HS-27A (cell line): Measurements from ENCODE around the gene NID2.

Source experiments
- DNase-seq: peaks from one replicate; pipeline ENCODE4 v3.0.0-alpha.2; 2012; ENCODE audit warnings: low read depth, missing footprints

Gene NID2

DNA sequence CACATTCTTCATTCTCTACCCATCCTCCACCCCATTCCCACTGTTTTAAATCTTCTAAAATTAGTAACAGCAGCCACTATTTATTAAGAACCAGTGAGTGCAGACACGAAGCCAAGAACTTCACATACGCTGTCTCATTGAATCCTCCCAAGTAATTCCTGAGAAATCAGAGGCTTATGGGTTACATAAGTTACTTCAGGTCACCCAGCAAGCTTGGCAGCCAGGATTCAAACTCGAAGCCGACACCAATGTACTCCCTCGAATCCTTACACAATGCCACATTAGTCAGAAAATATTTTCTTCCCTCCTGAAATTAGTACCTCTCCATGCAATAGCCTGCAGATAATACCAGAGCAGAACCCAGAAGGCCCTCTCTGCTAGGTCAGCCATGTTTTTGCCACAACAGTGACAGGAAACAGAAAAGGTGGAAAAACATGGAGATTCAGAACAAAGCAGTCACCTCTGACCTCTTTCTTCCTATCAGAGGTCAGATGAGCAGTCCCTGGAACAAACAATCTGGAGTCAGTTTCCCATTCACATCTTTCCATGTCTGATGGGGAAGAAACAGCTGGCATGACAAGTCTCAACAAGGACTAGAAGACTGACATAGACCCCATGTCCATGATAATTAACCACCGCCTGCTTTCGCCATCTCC is 16.4 kb downstream of the NID2 start:
- DNase-seq: no peak

DNA sequence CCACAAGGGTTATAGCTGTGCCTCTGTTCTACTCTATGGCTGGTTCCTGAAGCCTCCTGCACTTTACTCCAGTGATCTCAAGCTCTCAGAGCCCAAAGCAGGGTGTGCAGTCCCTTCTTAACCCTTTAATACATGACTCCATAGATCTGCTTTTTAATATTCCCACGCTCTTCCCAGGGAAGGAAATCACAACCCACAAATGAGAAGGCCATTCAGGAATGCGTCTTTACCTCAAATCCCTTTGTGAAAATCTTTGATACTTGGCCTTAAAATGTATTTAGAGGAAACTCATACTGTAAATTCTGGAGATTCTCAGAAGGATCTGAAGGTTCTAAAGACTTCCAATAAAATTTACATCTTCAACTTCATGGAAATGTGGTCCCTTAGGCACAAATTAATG is 17.0 kb downstream of the NID2 start:
- no peak for DNase-seq

DNA sequence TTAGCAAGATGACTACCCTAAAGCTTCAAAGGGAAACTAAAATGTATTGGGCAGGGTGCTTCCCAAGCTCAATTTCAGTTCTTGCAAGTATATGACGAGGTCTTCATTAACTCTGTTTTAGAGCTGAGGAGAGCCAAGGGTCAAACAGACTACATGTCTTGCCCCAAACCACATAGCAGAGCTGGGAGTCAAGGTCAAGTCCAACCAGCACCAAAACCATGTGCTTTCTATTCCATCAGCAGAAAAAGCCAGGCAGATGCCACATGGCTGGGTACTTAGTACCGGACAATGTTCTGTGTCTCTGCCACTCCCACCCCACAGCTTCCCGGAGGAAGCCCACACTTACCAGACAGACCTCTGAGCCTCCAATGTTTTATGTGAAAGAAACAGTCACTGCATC is 17.6 kb downstream of the NID2 start:
- no peak for DNase-seq

DNA sequence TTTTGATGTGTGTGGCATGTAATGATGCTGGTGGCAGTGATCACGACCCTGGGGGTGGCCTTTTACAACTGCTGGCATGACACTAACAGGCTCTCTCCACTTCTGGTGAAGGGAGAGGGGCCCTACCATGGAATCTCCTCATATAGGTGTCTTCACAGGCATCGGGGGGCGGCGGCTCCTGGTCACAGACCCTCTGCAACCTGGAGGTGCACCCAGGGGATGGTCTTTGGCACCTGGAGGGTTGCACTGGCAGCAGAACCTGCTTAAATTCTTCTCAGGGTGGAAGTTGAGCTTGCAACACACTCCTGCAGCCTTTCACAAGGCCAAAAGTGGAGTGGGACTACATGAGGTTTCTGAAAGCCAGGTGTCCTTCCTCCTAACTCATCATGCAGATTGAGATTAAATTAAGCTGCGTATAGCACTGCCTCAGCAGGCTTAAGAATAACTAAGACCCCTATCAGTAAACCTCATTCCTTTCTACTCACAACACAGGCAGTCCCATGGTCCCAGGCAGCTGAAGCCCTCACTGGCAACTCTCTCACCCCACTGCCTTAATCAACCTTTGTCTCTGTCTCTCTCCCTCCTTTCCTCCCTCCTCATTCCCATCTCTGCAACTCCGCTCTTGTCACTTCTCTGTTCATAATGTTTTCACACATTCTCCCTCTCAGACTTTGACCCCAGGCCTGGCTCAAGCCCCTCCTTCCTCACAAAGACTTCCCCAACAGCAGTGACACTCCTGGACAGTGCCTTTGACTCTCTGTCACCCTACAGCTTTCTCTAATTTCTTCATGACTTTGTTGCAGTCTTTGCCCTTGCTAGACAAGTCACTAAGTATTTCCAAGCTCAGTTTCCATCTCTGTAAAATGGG is 18.9 kb downstream of the NID2 start:
- DNase-seq: no peak

DNA sequence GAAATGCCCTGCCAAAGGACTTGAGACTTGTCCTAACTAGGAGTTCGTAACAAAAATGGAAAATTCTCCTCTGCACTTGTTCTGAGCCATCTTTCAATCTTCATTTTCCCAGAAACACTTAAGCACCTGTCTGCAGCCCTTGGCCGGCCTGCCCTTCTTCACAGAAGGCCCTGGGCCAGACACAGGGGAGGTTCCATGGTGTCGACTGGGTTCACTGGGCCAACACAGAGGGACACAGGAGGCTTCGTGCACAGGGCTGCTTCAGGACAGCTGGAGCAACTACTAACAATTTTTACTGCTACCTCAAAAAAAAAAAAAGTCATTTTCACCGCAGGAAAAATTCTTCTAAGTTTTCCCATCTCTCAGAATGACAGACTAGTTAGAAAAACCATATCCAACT is 19.6 kb downstream of the NID2 start:
- no peak for DNase-seq

DNA sequence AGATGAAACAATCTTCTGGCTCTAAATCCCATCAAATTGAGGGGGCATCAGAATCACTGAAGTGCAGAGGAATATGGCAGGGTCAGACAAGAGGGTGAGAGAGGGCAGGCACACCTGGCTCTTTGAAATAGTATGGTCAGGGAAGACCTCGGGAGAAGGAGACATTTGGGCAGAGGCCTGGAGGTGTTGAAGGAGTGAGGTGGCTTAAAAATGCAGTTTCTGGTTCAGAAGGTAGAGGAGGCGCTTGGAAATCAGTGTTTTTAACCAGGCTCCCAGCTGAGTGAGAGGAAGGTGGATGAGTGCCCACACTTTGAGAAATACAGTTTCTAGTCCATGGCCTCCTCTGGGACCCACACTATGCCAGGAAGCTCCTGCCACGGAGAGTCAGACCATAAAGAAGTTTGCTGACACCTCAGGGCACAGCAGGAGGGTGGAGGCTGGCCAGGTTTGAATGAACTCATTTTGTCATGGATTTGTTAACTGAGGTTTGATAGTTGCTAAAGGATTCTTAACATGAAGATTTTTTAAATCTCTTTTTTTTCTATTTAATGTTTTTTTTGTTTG is 20.1 kb downstream of the NID2 start:
- DNase-seq: no peak

DNA sequence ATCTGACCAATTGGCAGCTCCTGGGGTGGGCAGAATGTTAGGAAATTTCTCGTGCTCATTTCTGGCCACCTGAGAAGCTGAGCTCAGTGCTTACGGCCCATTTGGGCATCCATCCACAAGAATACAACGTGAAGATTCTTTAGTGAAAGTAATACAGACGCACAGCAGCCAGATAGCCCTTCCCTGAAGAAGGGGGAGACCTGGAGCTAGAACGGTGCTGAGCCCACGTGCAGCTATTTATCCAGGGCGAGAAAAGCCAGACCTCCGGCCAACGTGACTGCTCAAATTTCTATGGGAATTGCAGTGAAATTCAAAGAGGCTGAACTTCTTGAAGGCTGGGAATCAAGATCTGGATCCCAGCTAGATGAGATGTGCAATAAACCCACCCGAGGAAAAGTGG is 20.7 kb downstream of the NID2 start:
- no peak for DNase-seq

DNA sequence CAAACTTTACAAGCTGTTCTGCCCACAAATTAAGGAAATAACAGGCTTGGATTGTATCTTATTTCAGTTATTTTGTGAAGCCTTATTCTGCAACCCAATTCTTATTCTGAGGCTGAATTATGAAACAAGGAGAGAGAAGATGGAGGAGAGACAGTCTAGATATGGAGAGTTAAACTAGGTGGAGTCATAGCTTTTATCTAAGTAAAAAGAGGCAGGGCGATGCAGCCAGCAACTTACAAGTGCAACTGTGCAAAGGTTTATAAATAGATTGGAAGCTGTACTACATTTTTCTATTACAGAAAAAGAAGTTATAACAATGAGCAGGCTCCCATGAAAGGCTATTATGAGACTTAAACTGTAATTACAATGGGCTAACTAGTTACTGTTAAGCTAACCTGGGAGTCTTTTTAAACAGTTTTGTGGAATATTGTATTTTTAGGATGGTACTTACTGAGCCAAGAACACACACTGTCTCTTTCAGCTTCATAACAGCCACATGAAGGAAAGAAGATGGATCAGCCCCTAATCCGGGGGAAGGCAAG is 22.4 kb downstream of the NID2 start:
- DNase-seq: no peak

DNA sequence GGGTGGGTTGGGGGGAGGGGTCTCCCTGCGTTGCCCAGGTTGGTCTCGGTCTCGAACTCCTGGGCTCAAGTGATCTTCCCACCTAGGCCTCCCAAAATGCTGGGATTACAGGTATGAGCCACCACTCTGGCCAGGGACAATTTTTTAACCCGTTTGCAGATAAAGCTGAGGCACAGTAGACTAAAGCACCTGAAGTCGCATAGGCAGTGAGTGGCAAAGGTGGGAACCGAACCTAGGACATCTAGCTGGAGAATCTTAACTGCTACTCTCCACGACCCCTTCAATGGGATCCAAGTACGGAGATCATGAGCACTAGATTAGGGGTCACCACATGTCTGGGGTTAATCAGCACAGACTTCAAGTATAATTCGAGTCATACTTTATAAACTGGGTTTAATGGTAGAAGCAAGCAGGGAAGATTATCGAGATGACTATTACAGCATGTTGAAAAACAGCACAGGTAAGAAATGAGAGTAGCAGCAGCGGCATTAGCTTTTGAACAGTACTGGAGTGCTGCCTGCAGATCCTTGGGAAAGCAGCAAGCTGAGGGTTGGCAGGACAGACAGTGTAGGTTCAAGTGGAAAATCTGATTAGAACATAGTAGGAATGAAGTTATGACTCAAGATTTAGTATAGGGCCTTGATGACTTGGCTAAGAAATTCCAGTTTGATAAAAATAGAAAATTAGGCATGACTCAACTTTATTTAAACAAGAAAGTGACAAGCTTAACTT is 23.9 kb downstream of the NID2 start:
- DNase-seq: no peak

DNA sequence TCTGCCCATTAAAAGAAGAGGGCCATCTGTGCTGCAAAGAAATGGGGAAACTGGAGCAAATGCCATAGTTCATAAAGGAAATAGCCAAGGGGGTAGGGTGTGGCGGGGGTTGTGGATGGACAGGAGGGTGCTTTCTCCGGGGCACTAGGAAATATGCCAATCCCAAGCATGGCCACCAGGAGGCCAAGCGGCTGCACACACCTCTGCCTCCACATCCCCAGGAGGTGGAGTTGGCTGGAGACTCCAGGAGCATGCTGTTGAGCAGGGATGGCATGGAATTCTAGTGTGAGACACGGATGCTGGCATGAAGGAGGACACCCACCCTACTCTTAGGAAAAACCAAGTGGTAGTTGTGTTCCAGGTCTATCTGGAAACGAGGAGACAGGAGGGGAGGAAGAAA is 25.2 kb downstream of the NID2 start:
- no peak for DNase-seq

DNA sequence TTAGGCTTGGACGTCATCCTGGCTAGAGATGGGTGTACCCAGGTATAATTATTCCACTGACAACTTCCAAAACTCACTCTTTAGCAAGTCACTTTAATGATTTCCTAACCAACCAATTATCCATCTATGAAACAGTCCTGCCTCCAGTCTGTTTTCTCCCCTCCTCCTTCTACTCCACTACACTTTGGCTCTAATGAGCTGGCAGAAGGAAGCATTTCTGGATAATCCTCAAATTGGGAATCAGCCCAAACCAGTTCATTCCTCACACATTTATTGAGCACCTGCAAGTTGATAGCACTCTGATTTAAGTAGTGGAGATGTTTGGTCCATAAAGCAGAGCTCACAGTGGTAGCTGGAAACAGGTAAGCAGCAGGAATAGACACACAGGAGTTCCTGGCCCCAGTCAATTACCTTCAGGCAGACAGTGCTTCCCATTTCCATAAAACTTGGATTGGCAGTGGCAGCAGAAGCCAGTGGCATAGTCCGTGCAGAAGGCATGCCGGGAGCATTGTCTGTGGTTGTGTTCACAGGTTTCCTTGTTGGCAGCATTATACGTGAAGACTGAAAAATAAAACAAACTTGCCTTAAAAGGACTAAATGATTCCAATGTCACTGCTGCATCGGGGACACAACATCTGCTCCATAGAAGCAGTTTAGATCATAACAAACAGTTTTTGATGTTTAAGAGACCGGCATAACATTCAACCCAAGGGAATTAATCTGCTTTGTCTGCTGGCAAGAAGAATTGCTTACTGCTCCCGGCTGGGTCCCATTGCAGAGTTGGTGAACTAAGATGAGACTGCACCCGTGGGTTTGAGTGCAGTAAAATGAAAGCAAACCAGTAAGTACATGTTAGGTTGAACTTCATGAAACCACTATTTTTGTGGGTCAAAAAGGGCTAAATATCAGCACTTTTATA is 26.2 kb downstream of the NID2 start:
- DNase-seq: no peak

DNA sequence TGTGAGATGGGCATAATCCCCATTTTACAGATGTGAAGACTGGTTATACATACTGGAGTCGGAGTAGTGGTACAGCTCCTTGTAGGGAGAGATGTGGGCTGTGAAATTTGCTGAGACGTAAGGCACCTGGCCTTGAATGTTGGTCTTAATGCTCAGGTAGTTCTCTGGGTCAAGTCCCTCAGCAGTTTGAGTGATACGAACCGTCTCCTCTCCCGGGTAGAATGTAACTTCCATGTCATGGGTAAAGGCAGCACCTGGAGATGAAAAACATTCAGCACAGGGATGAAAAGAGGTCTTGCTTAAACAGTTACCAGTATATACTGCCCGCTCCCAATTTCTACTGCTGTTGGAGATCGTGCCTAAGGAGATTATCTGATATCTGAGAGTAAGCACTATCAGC is 28.3 kb downstream of the NID2 start:
- DNase-seq: no peak

DNA sequence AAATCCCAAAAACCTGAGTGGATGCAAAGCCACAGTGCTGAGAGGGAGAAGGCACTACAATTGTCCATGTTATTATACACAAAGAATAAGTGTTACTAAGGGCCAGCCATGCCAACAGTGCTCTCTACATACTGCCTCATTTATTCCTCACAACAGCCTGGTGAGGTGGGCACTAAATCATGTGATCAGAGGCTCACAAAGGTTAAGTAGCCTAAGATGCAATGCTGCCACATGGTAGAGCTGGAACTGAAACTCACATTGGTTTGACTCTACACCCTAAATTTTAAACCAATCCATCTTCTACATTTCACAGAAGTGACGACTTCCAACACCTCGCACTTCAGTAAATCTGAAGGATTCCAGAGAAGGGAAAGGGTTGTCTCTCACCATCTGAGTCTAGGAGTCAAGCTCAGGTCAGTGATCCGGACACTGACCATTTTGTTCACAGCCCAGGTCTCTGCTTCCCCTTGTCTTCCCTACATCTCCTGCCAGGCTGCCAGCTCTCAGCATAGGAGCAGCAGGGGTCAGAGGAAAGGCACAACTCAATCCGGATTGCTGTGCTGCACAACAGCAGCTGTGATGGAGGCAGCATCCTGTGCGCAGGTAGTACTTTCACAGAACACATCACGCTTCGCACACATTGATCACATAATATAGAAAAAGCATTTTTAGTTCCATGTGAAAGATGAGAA is 29.6 kb downstream of the NID2 start:
- no peak for DNase-seq

DNA sequence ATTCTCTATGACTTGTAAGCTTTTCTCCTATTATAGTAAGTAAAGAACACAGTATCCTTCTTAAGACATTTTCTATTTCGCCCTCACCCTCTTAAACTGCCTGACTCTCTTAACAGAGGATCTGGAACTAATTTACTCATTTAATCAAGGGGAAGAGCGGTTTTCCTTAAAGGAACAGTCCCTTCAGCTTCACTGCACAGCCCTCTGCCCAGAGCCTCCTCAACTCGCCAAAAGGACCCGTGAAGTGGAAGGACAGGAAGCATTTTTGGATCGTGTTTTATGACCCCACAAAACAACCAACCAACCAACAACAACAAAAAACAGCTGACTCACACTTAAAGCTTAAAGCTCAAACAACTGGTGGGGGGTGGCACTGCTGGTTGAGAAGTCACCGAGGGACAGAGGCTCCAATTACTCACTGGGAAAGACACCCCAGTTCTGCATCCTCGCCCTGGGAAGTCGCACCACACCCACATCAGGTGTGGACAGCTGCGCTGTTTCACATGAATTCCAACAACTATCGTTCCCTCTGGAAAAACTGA is 35.7 kb downstream of the NID2 start:
- DNase-seq: no peak

DNA sequence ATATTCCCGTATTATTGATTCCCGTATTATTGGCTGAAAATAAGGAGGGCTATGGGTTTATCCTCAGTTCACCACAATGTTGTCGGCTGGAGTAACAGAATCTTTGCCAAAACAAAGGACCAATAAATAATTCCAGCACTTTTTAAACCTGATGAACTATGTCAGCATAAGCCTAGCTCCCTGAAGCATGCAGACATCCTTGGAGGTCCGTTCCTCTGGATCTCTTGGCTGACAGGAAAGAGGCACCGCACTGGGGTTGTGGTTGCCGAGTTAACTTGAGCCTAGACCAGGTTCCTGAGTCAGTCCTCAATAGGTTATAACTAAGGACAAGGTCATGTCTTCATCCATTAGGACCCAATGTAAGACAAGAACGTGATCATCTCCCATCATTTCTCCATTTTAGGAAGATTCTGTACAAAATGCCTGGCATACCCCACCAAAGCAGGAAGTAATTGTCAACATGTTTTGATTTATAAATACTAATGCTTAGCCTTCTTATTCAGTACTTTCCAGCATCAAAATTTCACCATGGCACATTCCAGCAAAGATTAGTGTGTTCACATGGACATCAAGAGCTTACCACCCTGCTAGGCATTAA is 36.6 kb downstream of the NID2 start:
- no peak for DNase-seq

DNA sequence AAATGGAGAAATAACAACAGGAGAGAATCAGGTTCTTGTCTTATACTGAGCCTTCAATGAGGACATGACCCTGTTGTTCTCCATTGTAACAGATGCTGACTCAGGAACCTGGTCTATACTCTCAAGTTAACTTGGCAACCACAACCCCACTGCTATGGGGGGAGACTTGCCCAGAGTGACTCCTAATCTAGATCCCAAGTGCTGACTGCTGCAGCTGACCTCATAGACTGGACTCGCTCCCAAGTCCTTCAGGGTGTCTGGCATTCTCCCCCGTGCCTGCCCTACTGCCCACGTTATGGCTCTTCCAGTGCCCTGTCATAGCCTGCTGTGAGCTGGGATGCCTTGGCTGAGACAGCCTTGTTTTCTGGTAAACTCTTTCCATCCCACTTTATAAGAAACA is 37.1 kb downstream of the NID2 start:
- DNase-seq: no peak

DNA sequence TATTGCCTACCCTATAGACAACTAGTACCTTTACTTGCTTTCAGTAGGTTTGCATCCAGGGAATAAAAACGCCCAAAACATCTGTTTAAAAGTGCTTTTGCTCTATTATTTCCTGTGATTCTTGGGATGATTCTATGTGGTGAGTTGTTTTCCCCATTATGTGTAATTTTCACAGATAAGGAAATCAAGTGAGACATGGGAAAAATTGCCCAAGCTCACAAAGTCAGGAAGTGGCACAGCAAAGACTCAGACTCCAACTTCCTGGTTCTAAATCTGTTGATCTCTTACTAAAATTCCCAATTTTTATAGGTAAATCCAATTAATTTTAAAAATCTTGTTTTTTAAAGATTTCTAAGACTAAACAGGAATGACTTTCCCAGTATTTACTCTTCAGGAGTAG is 39.0 kb downstream of the NID2 start:
- DNase-seq: no peak

DNA sequence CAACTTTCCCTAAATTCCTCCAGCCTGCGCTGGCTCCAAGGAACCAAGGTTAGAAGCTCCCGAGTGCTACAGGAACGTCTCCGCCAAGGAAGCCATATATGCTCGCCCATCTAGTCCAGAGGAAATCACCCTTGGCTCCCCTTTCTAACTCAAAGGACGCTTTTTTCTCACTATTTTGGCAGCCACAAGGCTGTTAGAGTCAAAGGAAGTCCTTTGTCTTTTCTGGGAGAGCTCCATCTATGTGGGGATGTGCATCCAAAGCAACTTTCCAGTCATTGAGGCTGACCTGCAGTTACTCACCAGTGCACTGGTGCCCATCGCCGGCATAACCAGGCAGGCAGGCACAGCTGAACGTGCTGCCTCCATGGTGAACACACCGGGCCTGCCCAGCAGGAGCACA is 42.0 kb downstream of the NID2 start:
- DNase-seq: no peak

DNA sequence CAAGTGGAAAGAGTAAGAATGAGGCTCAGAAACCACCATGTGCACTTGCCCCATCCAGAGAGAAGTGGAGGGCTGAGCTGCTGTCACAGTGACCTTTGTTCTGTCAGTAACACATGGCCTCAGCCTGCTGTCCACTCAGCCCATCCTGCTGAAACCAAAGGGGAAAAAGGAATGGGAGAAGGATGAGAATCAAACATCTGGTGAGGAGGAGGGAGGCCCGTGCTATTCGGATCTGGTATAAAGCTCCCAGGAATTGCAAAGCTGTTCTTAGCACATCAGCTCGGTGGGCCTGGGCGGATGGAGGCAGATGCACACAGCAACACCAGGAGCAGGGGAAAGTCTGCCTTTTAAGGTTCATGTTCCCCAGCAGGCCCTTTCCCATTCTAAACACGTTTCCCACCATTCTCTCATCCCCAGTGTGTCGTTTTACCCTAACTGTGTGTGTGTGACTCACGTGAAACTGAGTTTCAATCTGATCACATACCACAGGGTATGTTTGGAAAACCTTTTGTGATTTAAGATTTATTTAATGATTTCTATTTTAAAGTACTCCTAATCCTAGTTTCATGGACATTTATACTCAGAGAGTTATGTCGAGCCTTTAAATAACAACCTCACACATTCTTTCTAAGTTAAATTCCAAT is 42.7 kb downstream of the NID2 start:
- no peak for DNase-seq

DNA sequence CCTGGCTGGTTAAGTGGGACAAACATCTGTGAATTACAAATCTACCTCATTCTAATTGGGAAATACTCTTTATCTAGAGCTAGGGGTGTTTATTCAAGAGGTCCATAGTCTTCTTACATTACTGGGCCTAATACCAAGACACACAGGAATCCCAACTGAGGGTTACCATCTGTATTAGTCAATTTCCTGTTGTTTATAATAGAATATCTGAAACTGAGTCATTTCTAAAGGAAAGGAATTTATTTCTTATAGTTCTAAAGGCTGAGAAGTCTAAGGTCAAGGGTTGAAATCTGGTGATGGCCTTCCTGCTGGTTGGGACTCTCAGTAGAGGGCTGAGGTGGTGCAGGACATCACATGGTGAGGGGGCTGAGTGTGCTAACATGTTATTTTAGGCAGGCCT is 43.5 kb downstream of the NID2 start:
- DNase-seq: peak; percentile 72
